Islet precursor cell (in vitro differentiated cells): ENCODE data around the gene RIMBP2.
A peak's percentile ranks its signal among the peaks of the same experiment; 100 is the strongest.
"Not testable (repeated sequence)": the region's sequence is repeated elsewhere in the genome, so short reads cannot be mapped to it uniquely, and the experiment has no call there.

ENCODE experiments used
- DNase-seq: peaks from one replicate; pipeline ENCODE4 v3.0.0-alpha.2; 2018

RIMBP2 gene

DNA sequence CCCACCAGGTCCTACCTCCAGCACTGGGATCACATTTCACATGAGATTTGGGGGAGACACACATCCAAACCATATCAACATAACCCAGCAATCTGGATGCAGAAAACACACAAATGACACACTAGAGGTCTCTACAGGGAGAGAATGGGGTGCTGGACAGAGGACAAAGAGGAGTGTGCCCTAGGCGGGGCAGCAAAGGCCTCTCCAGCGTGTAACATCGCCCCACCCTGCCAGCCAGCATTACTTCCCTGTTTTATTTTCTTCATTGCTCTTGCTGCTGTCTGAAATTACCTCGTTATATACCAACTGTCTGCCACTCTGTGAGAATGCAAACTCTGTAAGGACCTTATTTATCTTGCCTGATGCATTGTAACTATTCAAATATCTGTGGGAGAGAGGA, 61.1 kb downstream of the RIMBP2 start:
- DNase-seq = no peak

DNA sequence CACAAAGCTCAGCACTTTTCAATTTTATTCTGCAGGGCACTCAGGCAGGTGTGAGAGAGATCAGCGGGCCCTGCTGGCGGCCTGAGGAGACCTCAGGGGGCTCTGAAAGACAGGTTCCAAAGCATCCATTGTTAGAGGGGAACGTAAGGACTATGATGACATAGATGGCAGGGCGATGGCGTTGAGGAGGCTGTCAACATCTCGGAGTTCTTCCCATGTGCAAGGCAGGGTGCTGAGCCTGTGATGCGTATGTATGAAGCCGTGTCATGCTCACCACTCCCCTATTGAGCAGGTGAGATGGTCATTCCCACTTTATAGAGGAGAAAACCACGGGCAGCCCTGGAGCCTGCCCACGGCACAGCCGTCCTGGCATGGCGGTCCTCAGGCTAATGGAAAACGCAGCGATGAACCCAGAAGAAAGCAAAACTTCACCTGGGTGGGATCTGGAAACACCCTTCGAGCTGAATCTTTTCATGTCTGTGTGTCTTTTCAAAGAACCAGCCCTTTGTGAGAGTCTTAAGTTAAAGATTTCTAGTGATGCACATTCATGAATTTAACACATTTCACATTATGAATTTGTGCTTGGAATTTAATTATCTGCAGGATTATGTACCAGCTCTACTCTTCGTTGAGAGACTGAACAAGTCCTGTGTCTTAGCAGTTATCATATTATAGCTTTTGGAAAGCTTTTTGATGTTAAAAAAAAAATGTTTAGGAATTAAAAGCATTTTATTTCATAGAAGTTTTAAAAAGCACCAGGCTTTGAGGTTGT, 64.7 kb downstream of the RIMBP2 start:
- no peak for DNase-seq

DNA sequence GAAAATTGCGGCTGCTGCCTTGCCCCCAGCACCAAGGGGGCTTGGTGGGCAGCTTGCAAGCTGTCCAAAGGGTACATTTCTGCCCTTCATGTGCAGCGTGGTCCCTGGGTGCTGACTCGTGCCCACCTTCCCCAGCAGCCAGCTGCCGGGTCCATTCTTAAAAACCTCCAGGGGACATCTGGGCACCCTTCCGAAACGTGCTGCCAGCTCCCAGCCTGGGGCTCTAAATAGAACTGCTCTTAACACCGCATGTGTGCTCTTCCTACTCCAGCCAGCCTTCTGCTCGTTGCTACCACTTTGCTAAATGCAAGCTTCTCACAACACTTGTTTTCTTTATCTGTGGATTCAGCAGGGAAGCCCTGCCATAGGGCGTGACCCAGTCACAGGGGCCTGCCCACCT, 66.0 kb downstream of the RIMBP2 start:
- DNase-seq = no peak

DNA sequence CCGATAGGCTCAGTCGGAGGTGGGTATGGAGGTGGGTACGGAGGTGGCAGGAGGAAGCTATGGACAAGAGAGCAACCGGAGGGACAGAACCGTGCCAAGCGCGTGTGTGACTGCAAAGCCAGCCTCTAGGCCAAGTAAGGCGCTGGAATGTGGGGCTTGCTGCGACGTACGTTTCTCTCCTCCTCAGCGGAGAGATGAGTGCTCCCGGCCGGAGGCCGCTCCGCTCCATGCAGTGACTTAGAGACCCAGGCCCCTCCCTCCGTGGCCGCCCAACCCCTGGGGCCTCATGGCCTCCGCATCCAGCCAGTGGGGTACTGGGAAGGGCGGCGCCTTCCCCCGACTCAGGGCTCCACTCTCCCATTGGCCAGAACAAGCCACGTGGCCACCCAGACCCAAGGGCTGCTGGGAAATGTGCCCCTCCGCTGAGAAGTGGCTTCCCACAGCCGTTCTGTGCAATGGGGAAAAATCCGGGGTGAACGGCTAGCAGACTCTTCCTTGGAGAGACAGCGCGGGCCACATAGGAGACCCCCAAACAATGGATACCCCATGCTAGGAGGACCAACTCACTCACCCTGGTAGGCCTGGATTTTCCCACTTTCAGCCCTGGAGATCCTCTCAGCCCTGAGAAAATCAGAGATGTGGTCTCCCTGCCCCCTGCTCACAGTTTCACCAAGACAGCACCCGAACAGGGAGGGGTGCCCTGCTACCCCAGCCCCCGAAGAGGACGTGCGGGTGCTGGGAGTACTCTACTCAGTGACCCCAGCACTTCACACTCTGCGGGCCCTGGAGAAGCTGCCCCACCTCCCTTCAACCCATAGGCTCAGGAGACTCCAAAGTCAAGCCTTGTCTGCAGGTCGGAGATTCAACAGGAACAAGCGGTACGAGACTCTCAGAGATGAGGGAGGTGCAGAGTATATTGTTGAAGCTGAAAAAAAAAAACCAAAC, 66.7 kb downstream of the RIMBP2 start:
- no peak for DNase-seq

DNA sequence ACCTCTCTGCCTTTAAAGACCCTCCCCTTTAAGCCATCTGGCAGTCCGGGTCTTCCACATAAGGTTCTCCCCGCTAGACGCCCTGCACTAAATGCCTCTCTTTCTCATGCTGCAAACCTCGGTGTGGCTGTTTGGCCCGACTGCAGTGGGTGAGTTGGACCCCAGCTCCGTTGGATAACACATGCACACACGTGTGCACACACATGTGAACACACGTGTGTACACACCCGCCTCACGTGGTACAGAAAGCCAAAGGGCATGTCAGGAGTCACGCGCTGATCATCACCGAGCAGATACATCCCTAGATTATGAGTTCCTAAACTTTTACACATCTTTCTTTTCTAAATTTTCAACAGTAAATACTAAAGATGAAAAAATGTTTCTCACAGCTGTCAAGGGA, 68.3 kb downstream of the RIMBP2 start:
- no peak for DNase-seq

DNA sequence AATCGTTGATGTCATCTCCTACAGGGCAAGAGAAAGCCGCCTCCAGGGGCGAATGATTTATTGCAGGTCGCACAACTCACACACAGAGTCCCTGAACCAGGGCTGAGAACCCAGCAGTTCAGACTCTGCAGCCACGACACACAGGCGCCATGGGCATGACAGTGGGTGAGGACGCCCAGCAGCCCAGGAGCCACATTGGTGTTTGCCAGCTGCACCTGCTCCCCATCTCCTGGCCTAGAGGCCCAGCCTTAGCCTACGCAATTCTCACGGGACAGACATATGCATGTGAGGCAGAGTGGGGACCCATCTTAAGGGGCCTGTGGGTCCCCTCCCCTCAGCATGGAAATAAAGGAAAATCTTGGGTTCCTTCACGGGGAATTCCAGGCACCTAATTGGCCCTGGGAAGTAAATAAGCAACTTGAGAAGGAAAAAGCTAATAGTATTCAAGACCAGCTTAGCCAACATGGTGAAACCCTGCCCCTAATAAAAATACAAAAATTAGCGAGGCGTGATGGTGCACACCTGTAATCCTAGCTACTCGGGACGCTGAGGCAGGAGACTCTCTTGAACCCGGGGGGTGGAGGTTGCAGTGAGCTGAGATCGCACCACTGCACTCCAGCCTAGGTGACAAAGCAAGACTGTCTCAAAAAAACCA, 69.3 kb downstream of the RIMBP2 start:
- no peak for DNase-seq

DNA sequence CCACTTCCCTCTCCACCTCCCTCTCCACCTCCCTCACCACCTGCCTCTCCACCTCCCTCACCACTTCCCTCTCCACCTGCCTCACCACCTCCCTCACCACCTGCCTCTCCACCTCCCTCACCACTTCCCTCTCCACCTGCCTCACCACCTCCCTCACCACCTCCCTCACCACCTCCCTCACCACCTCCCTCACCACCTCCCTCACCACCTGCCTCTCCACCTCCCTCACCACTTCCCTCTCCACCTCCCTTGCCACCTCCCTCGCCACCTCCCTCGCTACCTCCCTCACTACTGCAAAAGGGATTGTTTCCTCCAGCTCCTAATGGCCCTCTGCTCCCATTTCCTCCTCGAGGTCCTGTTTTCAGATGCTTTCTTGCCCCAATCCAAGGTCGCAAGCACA, 69.9 kb downstream of the RIMBP2 start:
- DNase-seq = not testable (repeated sequence)

DNA sequence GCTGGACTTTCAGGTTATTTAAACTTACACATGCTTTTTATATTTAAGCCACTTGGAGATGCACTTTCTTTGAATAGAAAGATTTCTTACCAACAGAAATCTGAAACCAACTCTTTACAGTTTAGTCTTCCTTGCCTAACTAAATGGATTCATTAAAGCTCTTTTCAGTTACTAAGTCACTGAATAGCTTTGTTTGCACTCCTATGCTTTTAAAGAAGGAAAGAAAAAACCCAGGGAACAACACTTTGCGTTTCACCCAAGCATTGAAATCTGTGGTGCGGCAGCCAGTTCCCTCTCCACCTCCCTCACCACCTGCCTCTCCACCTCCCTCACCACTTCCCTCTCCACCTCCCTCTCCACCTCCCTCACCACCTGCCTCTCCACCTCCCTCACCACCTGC, 70.3 kb downstream of the RIMBP2 start:
- no peak for DNase-seq

DNA sequence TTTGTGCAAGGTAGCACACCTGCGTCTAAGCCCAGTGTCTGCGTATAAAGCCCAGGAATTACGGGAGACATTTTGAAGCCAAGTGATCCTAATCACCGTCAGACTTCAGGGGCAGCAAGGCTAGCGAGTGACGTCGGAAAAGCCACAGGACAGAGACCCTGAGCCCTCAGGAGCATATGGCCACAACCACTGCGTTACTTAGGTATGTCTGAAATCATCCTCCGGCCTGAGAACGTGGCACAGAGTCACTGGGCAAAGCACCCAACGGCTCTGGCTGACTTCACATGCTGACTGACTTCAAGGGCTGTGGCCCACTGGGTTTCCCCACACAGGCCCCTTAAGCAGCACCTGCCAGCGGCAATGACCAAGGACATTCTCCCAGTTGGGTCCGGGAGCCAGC, 71.5 kb downstream of the RIMBP2 start:
- no peak for DNase-seq

DNA sequence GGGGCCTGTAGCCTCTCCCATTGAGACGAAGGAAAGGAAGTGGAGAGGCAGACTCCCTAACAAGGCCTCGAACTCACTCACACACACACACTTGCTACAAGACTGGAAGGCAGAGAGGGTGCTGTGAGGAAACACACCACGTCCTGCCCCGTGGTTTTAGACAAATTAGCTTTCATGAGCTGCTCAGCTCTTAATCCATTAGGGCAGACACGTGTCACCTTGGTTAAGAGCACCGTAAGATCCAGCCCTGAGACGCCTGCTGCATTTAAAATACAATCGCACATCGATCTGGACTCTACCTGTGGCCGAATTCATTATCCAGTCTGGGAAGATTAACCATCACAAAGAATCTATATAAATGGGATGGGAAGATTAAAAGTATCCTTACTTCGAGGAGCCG, 72.0 kb downstream of the RIMBP2 start:
- no peak for DNase-seq

DNA sequence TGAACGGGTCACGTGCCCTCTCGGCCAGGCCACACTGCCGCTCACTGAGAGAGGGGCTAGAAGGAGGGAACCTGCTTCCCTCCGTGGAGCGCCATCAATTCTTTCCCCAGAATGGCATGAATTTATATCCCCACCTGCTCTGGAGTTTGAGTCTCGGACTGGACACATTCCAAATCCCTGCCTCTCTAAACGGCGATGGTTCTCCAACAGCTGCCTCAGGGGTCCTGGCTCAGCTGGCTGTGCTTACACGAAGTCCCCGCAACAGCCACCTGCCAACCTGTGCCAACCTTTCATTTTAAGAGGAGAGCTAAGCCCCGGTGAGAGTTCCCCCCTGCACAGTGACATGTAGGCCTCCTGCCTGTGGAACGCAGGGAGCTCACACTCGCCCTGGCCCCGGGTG, 73.2 kb downstream of the RIMBP2 start:
- DNase-seq = no peak

DNA sequence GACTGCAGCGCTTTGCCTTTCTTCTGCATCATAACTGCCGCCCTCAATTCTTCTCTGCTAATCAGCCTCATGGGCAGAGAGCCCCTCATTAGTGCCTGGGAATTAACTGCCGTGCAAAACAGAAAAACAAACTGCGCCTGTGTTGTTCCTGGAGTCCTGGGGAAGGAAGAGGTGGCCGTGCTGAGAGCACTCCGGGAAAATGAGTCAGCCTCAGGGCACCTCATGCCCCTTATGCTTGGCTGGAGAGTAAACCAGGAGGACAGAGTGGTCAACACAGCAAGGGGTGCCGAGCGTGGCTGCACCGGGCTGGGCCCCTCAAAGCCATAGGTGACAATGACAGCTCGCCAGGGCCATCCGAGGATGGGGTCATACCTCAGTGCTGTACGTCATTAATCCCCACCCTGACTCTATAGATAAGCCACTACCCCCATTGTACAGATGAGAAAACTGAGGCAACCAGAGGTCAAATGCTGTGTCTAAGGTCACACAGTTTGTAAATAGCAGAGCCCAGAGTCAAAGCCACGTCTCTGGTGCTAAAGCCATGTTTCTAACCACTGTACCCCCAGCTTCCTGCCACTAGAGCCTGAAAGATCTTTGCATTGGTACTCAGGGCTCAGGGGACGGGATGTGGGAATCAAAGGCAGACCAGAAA, 74.4 kb downstream of the RIMBP2 start:
- no peak for DNase-seq

DNA sequence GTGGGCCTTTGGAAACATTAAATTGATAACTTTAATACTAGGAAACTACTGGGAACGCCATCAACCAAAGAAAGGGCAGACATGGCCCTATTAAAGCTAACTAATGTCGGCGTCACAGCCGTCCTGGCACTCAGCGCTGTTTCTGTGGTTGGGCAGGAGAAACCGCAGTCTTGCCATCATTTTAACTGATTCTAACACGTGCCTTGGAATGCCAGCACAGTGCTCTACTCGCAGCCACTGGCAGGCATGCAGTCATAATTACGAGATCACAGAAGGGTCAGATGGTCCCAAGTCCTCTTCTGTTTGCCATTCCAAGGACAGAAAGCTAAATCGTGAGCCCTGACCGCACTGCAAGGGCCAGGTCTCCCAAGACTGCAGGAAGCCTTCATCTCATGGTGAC, 75.2 kb downstream of the RIMBP2 start:
- DNase-seq = no peak

DNA sequence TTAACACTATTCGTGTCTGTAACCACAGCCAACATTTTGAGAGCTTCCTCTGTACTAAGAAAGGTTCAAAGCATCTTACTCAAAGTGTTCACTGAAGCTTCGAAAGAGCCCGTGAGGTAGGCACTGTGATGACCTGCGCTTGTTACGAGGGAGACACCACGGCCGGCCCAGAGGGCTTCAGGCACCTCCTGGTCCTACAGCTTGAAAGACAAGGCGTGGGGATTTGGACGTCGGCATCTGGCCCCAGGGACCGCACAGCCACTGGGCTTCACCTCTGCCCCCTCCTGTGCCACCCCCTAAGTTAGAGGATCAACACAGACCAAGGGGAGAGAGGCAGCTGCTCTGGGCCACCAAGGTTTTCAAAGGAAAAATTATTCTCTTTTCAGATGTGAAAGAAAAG, 75.6 kb downstream of the RIMBP2 start:
- no peak for DNase-seq

DNA sequence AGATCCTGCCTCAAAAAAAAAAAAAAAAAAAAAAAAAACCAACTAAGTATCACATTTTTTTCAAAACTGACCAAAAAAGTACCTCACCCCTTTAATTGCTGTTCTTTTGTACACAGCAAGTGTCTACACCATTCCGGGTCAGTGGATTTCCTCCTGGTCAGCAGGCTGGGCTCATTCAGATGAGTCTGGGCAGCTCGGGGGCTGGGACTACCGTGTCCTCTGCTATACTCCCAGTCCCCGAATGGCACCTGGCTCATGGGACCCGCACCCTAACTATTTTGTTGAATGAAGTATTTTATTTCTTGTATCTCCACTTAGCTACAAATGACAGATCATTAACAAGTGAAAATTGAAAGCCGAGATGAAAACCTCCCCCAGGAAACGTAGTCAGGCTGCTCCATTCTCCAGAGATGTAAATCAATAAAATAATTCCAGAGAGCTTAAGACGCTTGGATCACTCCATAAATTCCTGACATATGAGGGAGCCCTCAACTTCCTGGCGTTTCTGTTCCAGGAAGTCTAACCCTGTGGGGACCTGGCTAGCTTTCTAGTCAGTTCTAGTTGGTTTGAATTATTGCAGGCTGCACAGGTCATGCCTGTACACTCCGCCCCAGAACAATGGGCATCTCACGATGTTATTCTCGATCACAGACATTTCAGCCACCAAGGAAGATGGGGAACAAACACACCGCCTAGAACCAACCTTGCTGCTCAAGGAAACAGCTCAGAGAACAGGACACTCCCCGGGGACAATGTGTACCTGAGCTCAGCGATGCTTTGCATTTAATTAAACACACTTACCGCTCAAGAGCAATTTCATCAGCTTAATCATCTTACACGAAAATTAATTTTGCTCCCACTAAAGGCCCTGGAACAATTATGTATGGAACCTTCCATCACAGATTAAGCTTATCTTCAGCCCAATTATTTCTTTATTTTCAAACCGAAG, 76.3 kb downstream of the RIMBP2 start:
- no peak for DNase-seq

DNA sequence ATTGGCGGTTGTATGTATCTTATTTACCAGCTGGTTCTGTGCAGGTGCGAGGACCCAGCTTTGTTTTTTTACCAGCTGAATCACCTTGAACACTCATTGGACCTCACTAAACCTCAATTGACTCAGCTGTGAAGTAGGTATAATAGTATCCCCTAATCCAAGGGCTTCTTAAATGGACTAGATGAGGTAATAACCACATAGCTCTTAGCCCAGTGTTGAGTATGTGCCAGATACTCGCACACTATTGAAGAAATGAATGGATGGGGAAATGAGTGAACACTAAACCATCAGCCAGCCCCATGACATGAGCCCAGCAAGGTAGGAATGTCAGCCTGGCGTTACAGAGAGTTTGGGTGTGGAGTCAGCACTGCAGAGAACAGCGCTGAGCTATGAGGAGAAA, 79.7 kb downstream of the RIMBP2 start:
- no peak for DNase-seq

DNA sequence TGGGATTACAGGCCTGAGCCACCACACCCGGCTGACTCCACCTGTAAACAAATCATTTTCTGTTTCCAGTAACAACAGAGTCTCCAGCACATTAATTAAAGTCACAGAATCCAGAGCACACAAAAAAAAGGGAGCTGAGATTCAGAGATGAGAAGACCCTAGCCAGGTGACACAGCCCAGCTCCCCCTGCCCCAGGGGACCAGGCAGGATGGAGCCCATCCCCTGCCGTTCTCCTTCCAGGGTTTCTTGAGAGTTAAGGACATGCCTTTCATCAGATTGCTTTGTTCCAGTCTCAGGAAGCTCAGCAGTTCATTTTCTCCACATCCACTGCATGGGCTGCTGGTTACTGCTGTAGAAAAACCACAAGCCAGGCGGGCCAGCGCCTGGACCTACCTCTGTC, 81.2 kb downstream of the RIMBP2 start:
- no peak for DNase-seq

DNA sequence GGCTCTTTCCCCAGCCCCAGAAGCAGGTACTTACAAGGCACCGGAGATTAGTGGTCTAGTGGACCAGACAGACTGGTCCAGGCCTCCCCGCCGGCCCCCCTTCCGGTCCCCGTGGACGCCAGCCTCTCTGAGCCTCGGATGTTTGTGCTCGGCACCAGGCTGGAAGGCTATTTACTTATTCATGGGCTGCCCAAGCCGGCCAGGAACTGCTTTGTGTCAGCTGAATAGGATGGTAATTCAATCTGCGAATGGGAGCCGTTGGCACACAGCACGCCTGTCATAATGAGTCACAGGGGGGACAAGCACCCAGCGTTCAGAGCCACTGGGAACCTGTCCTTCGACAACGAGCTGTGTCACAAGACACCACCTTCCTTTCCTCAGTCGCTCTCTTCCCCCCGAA, 82.3 kb downstream of the RIMBP2 start:
- peak; percentile 88 for DNase-seq

DNA sequence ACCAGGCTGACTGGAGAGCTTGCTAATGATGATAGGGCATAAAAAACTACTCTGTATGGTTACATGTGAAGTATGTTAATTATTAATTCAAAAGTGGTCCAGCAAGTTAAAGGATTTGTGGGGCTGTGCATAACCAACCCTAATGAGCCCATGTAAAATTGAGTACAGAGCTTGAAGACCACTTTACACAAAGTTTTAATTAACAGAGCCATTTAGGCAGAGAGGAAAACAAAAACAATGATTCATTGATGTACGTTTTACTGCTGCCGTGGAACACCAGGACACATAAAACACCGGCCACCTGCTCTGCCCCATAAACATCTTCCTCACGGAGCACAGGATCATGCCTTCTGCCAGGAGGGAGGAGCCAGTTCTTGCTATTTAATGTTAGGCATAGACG, 83.5 kb downstream of the RIMBP2 start:
- DNase-seq = no peak

DNA sequence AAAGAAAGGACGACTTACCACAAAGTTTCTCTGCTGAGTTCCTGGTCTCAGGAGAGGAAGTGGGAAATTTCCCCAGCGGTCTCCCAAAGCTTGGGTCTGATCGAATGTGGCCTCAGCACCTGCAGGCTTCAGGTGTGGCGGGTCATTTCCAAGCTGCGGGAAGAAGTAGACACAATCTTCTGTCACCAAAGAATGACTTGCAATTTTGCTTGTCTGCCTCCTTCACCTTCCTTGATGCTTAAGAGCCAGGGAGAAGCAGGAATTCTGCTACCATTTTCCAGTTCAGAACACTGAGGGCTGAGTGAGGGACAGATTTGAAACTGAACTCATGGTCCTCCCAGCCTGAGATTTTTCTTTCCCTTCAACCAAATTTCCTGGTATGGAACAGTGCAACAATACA, 87.8 kb downstream of the RIMBP2 start:
- DNase-seq = no peak

DNA sequence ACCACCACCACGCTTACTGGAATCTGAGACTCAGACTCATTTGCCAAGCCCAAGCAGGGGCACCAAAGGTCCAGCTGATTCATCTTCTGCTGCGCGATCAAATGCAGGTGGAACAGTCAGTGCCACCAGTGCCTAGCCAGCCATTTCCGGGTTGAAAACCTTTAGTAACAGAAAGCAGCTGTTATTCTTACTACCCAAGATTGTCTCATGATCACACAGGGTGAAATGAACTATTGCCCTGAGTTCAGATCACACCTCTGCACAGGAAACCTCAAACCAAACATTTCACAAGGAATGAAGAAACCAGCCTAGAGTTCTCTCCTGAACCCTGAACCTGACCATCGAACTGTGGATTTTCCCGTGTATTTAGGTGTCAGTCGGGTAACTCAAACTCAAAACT, 88.9 kb downstream of the RIMBP2 start:
- no peak for DNase-seq

DNA sequence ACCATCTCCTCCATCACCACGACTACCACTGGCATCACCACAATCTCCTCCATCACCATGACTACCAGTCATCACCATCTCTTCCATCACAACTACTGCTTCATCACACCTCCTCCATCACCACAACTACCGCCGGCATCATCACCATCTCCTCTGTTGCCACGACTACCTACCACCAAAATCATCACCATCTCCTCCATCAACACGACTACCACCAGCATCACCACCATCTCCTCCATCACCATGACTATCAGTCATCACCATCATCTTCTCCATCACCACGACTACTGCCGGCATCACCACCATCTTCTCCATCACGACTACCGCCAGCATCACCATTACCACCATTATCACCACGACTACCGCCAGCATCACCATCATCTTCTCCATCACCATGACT, 89.5 kb downstream of the RIMBP2 start:
- DNase-seq = no peak
